GM23248 (cell line): ENCODE results near the gene MEI4. TPM values are rescaled to one million over a fixed set of nuclear protein-coding genes. Genes with fewer than 3 reads are reported as not detected.

Source experiments
- DNase-seq: peaks from one replicate; pipeline ENCODE4 v3.0.0-alpha.2; 2015
- H2AFZ ChIP-seq: fragments of 200-600 bp; sonication (generic); 2 replicates; pipeline ENCODE4 v1.6.1; 2016; ENCODE audit warnings: antibody characterized with exemption
- H3F3A ChIP-seq: fragments of 200-600 bp; sonication (generic); 2 replicates; pipeline ENCODE4 v1.6.1; 2016; ENCODE audit warnings: mild to moderate bottlenecking, antibody characterized with exemption, mixed run types; ENCODE audit not compliant: insufficient read depth
- H3K27ac ChIP-seq: fragments of 200-600 bp; sonication (generic); 2 replicates; pipeline ENCODE4 v1.5.1; 2016; ENCODE audit warnings: mild to moderate bottlenecking
- H3K27me3 ChIP-seq: fragments of 200-600 bp; sonication (generic); replicated peaks from 2 replicates; pipeline ENCODE4 v1.6.1; 2016; ENCODE audit warnings: mild to moderate bottlenecking; ENCODE audit not compliant: insufficient read depth
- H3K36me3 ChIP-seq: fragments of 200-600 bp; sonication (generic); 2 replicates; pipeline ENCODE4 v1.6.1; 2016; ENCODE audit warnings: low read depth, mild to moderate bottlenecking
- H3K4me1 ChIP-seq: fragments of 200-600 bp; sonication (generic); 2 replicates; pipeline ENCODE4 v1.6.1; 2016; ENCODE audit warnings: mild to moderate bottlenecking; ENCODE audit not compliant: insufficient read depth
- H3K4me2 ChIP-seq: fragments of 200-600 bp; sonication (generic); one replicate; pipeline ENCODE4 v1.6.1; 2016; ENCODE audit warnings: mild to moderate bottlenecking; ENCODE audit not compliant: unreplicated experiment
- H3K4me3 ChIP-seq: fragments of 200-600 bp; sonication (generic); 2 replicates; pipeline ENCODE4 v1.5.1; 2016; ENCODE audit warnings: mild to moderate bottlenecking
- H3K79me2 ChIP-seq: fragments of 200-600 bp; sonication (generic); 2 replicates; pipeline ENCODE4 v1.6.1; 2016; ENCODE audit warnings: mild to moderate bottlenecking; ENCODE audit not compliant: insufficient read depth
- H3K9ac ChIP-seq: fragments of 200-600 bp; sonication (generic); 2 replicates; pipeline ENCODE4 v1.6.1; 2016; ENCODE audit warnings: mild to moderate bottlenecking
- H3K9me2 ChIP-seq: fragments of 200-600 bp; sonication (generic); 2 replicates; pipeline ENCODE4 v1.6.1; 2016; ENCODE audit warnings: mixed run types, mild to moderate bottlenecking, moderate library complexity; ENCODE audit not compliant: insufficient read depth
- H3K9me3 ChIP-seq: fragments of 200-600 bp; sonication (generic); one replicate; pipeline ENCODE4 v1.6.1; 2017; ENCODE audit warnings: low read depth
- H4K20me1 ChIP-seq: fragments of 200-600 bp; sonication (generic); 2 replicates; pipeline ENCODE4 v1.6.0; 2016; ENCODE audit not compliant: insufficient read depth
- EZH2 ChIP-seq: fragments of 200-600 bp; sonication (generic); IDR thresholded peaks from 2 replicates; pipeline ENCODE4 v1.6.1; 2018; ENCODE audit warnings: antibody characterized with exemption, mild to moderate bottlenecking; ENCODE audit not compliant: insufficient read depth, poor library complexity, severe bottlenecking
- EZH2phosphoT487 ChIP-seq: fragments of 200-600 bp; sonication (generic); IDR thresholded peaks from 2 replicates; pipeline ENCODE4 v1.6.1; 2018; ENCODE audit warnings: antibody characterized with exemption, moderate library complexity, mild to moderate bottlenecking, low read depth; ENCODE audit not compliant: insufficient read depth
- WGBS, 2 experiments: methylation state at CpG; one replicate each; pipeline ENCODE4 v1.1.6; 2015 to 2017; ENCODE audit warnings: low lambda C conversion rate in 2 of 2, low coverage in 1 of 2; ENCODE audit errors: missing lambda C conversion rate in 2 of 2; 5-methylcytosine and 5-hydroxymethylcytosine counted together
- in situ Hi-C: fragments of 300-500 bp; cut with MboI; formaldehyde crosslinking; loops from 2 replicates; pipeline ENCODE4 v1.15.0; 2020
- polyA plus RNA-seq: library from polyadenylated mRNA; unstranded; fragments of >200 nt; fragmentation: Nextera tagmentation; extraction: Ambion mirVana; gene quantifications from 2 replicates; pipeline ENCODE4 v1.2.1, GENCODE V29; 2016
- total RNA-seq: library from RNA; depleted of rRNA; stranded (reverse); fragments of >200 nt; shearing (Covaris generic); gene quantifications from 2 replicates; pipeline ENCODE4 v1.2.3, GENCODE V29; 2014

The MEI4 gene
- total and polyA plus RNA-seq, 2 experiments from 2014 or later: 0.04 TPM; not detected in 1

- Histone ChIP-seq H3K4me1 (no peaks in the 10 kb centered on the region), H2AFZ (no peak overlapping the region), H3F3A (no peaks in the 10 kb centered on the region), H3K9me3 (no peaks in the 10 kb centered on the region), H3K4me2 (no peak overlapping the region), H3K27ac (no peak overlapping the region), H3K9me2 (no peaks in the 10 kb centered on the region), H4K20me1 (no peaks in the 10 kb centered on the region), H3K9ac (no peak overlapping the region), H3K4me3 (no peak overlapping the region), H3K27me3 (no peaks in the 10 kb centered on the region), H3K79me2 (no peaks in the 10 kb centered on the region), H3K36me3 (no peaks in the 10 kb centered on the region)
- in situ Hi-C loops: no loop called here
- no peak for TF ChIP-seq EZH2phosphoT487
- no peak for TF ChIP-seq EZH2
- DNase-seq: no peak
- 7 to 22% methylated on average over 2 of the region's 2 CpGs for WGBS, 2 experiments
These were observed 109.5 kb downstream of the MEI4 start for GRCh38 chr6:77762386-77762785.

- Histone ChIP-seq H3K4me2 (no peak overlapping the region), H3K79me2 (no peaks in the 10 kb centered on the region), H3K36me3 (no peaks in the 10 kb centered on the region), H3K9me3 (no peaks in the 10 kb centered on the region), H3K27me3 (no peaks in the 10 kb centered on the region), H3K4me3 (no peak overlapping the region), H2AFZ (no peak overlapping the region), H3F3A (no peaks in the 10 kb centered on the region), H3K9me2 (no peaks in the 10 kb centered on the region), H4K20me1 (no peaks in the 10 kb centered on the region), H3K9ac (no peak overlapping the region), H3K27ac (no peak overlapping the region), H3K4me1 (no peaks in the 10 kb centered on the region)
- in situ Hi-C loops: no loop called here
- DNase-seq: no peak
- 8 to 19% methylated on average over 2 of the region's 2 CpGs for WGBS, 2 experiments
- no peak for TF ChIP-seq EZH2phosphoT487
- no peak for TF ChIP-seq EZH2
These were observed 110.3 kb downstream of the MEI4 start for GRCh38 chr6:77763124-77763523.

GRCh38 chr6:77764364-77764763 is 111.5 kb downstream of the MEI4 start:
- Histone ChIP-seq H3K9me2 (no peaks in the 10 kb centered on the region), H3K9ac (no peak overlapping the region), H3F3A (no peaks in the 10 kb centered on the region), H3K79me2 (no peaks in the 10 kb centered on the region), H3K4me3 (no peak overlapping the region), H3K4me2 (no peak overlapping the region), H3K9me3 (no peaks in the 10 kb centered on the region), H2AFZ (no peak overlapping the region), H3K36me3 (no peaks in the 10 kb centered on the region), H4K20me1 (no peaks in the 10 kb centered on the region), H3K4me1 (no peaks in the 10 kb centered on the region), H3K27me3 (no peaks in the 10 kb centered on the region), H3K27ac (no peak overlapping the region)
- in situ Hi-C loops: no loop called here
- WGBS, 2 experiments: 5 to 12% methylated on average over 1 of the region's 1 CpG
- TF ChIP-seq EZH2phosphoT487 (no peak), EZH2 (no peak)
- DNase-seq: no peak

DNA sequence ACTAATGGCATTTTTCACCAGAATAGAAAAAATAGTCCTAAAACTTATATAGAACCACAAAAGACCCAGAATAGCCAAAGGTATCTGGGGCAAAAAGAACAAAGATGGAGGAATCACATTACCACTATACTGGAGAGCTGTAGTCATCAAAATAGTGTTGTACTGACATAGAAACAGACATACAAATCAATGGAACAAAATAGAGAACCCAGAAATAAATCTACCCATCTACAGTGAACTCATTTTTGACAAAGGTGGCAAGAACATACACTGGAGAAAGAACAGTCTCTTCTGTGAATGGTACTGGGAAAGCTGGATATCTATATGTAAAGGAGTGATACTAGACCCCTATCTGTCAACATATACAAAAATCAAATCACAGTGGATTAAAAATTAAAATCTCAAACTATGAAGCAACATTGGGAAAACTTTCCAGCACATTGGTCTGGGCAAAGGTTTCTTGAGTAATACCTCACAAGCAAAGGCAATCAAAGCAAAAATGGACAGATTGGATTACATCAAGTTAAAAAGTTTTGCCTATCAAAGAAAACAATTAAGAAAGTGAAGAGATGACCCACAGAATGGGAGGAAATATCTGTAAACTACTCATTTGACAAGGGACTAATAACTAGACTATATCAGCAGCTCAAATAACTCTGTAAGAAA is 120.5 kb downstream of the MEI4 start:
- no peak overlapping the region for H3K9ac ChIP-seq

DNA sequence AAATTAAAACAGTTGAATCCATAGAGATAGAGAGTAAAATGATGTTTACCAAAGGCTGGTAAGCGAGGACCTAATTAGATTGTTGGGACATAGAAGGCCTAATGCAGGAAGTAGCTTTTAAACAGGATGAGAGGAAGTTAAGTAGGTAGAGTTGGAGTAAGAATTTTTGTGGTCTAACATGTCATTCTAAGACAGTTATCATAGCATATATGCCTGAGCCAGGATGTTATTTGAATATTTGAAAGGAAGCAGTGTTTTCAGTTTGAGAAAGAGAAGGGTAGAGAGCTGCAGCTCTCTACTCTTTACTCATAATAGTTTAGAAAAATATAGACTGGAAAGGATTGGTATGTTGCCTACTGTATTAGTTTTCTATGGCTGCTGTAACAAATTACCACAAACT is 121.6 kb downstream of the MEI4 start:
- no peaks in the 10 kb centered on the region for H3K27me3 ChIP-seq
- no peak for TF ChIP-seq EZH2phosphoT487
- no peak for TF ChIP-seq EZH2
- no peak overlapping the region for H3K4me2 ChIP-seq
- H3K36me3 ChIP-seq: no peaks in the 10 kb centered on the region
- no peak overlapping the region for H3K27ac ChIP-seq
- no peaks in the 10 kb centered on the region for H3K4me1 ChIP-seq
- no peaks in the 10 kb centered on the region for H3F3A ChIP-seq
- no peaks in the 10 kb centered on the region for H4K20me1 ChIP-seq
- no peak for DNase-seq
- no peaks in the 10 kb centered on the region for H3K9me2 ChIP-seq
- H2AFZ ChIP-seq: no peak overlapping the region
- WGBS, 2 experiments: 5 to 9% methylated on average over 1 of the region's 1 CpG
- H3K4me3 ChIP-seq: no peak overlapping the region
- no peaks in the 10 kb centered on the region for H3K9me3 ChIP-seq
- no peak overlapping the region for H3K9ac ChIP-seq
- in situ Hi-C loops: no loop called here
- H3K79me2 ChIP-seq: no peaks in the 10 kb centered on the region

More for the DNA sequence above, 120.5 kb downstream of the MEI4 start:
- Histone ChIP-seq H3K4me3 (no peak overlapping the region), H3K9me3 (no peaks in the 10 kb centered on the region), H3K36me3 (no peaks in the 10 kb centered on the region), H3K4me2 (no peak overlapping the region), H3F3A (no peaks in the 10 kb centered on the region), H2AFZ (no peak overlapping the region), H4K20me1 (no peaks in the 10 kb centered on the region), H3K79me2 (no peaks in the 10 kb centered on the region), H3K27me3 (no peaks in the 10 kb centered on the region), H3K4me1 (no peaks in the 10 kb centered on the region), H3K27ac (no peak overlapping the region), H3K9me2 (no peaks in the 10 kb centered on the region)
- TF ChIP-seq EZH2phosphoT487 (no peak), EZH2 (no peak)
- in situ Hi-C loops: no loop called here
- no peak for DNase-seq
